Fibroblast of skin of right quadriceps (primary cell): Measurements from ENCODE around the gene ATP6AP1.
A peak's percentile ranks its signal among the peaks of the same experiment; 100 is the strongest.

Source experiments
- DNase-seq: peaks from one replicate; pipeline ENCODE4 v3.0.0-alpha.2; 2013

Gene ATP6AP1

GRCh38 chrX:154431341-154431740 is 2.9 kb downstream of the ATP6AP1 start:
- DNase-seq, result no peak

- DNase-seq, result no peak
Measured at GRCh38 chrX:154432210-154432609, 3.7 kb downstream of the ATP6AP1 start.

- no peak for DNase-seq
Measured at GRCh38 chrX:154433605-154434004, 5.1 kb downstream of the ATP6AP1 start.

- no peak for DNase-seq
Measured at GRCh38 chrX:154434394-154435168, 6.1 kb downstream of the ATP6AP1 start.

GRCh38 chrX:154435171-154435733 is 6.8 kb downstream of the ATP6AP1 start:
- DNase-seq, result no peak

- no peak for DNase-seq
Measured at GRCh38 chrX:154436374-154436982, 8.0 kb downstream of the ATP6AP1 start.

GRCh38 chrX:154436983-154437752 is 8.7 kb downstream of the ATP6AP1 start, which contains the start of gene GDI1:
Gene GDI1, plus strand, starts transcription at chrX:154437154. Its CDS starts 101 bp downstream, at chrX:154437255.
- peak; percentile 63 for DNase-seq

GRCh38 chrX:154437971-154438893 is 9.8 kb downstream of the ATP6AP1 start:
- no peak for DNase-seq

GRCh38 chrX:154439841-154440240 is 11.4 kb downstream of the ATP6AP1 start:
- no peak for DNase-seq

GRCh38 chrX:154440623-154441357 is 12.3 kb downstream of the ATP6AP1 start:
- no peak for DNase-seq

- no peak for DNase-seq
Measured at GRCh38 chrX:154441564-154441963, 13.1 kb downstream of the ATP6AP1 start.

GRCh38 chrX:154441984-154442707 is 13.7 kb downstream of the ATP6AP1 start:
- no peak for DNase-seq

- no peak for DNase-seq
Measured at GRCh38 chrX:154443479-154443910, 15.0 kb downstream of the ATP6AP1 start.

GRCh38 chrX:154443992-154444754 is 15.7 kb downstream of the ATP6AP1 start, which contains the start of gene FAM50A:
Gene FAM50A, plus strand, starts transcription at chrX:154444141. Its CDS starts 95 bp downstream, at chrX:154444236.
- peak; percentile 47 for DNase-seq

- DNase-seq, result no peak
Measured at GRCh38 chrX:154444755-154445246, 16.3 kb downstream of the ATP6AP1 start.

- DNase-seq, result no peak
Measured at GRCh38 chrX:154445776-154446175, 17.3 kb downstream of the ATP6AP1 start.

GRCh38 chrX:154446430-154446829 is 18.0 kb downstream of the ATP6AP1 start:
- no peak for DNase-seq

GRCh38 chrX:154448484-154448883 is 20.0 kb downstream of the ATP6AP1 start:
- DNase-seq, result no peak

GRCh38 chrX:154449618-154450017 is 21.1 kb downstream of the ATP6AP1 start:
- DNase-seq, result no peak

- no peak for DNase-seq
Measured at GRCh38 chrX:154450312-154450711, 21.8 kb downstream of the ATP6AP1 start.
